Activated T-cell treated with anti-CD3 and anti-CD28 coated beads, Interleukin-2, amount 50 U/mL, for 4 hours (primary cell): ENCODE results near the gene MMP11. TPM values are rescaled to one million over a fixed set of nuclear protein-coding genes. Genes with fewer than 3 reads are reported as not detected.
"Not testable (repeated sequence)": the region's sequence is repeated elsewhere in the genome, so short reads cannot be mapped to it uniquely, and the experiment has no call there.

ENCODE experiments used
- ATAC-seq, 2 donors: fragments of 200-7000 bp; cut with Tn5 transposase; one replicate each; pipeline ENCODE4 v1.10.0; 2021
- DNase-seq: peaks from one replicate; pipeline ENCODE4 v3.0.0-alpha.2; 2020
- H3K27me3 Mint-ChIP-seq: one replicate; pipeline ENCODE4 v1.8.0; 2021; ENCODE audit warnings: low read depth, mixed read lengths
- H3K36me3 Mint-ChIP-seq: one replicate; pipeline ENCODE4 v1.8.0; 2022; ENCODE audit warnings: mixed read lengths; ENCODE audit not compliant: insufficient read depth
- H3K4me1 Mint-ChIP-seq: one replicate; pipeline ENCODE4 v1.8.0; 2021; ENCODE audit warnings: low read depth, mixed read lengths
- H3K4me3 Mint-ChIP-seq: one replicate; pipeline ENCODE4 v1.8.0; 2021; ENCODE audit warnings: mild to moderate bottlenecking, moderate library complexity, mixed read lengths
- H3K9me3 Mint-ChIP-seq: one replicate; pipeline ENCODE4 v1.8.0; 2021; ENCODE audit warnings: mixed read lengths
- total RNA-seq, 3 donors: library from RNA; stranded (reverse); gene quantifications; one replicate each; pipeline ENCODE4 v1.2.1, GENCODE V29; 2021

The MMP11 gene
- 1 to 10 TPM in 1 of 3 donors, under 1 TPM in 2; 0.65 to 2.2 (median 0.69) TPM for total RNA-seq

- DNase-seq (peak; percentile 47), ATAC-seq (peak; percentile 69 to 70)
- Mint-ChIP-seq H3K4me3 (peak within 1 kb of the TSS; percentile 66), H3K4me1 (peaks cover 18% of the 10 kb centered on the region), H3K27me3 (no peaks in the 10 kb centered on the region), H3K9me3 (no peaks in the 10 kb centered on the region), H3K36me3 (no peaks in the 10 kb centered on the region)
Observed at GRCh38 chr22:23772649-23773473, at the start of gene MMP11. Gene MMP11 (plus strand): TSS chr22:23772849. CDS start chr22:23772871, 22 bp downstream.

GRCh38 chr22:23728108-23728507 lies 44.5 kb upstream of the MMP11 start:
- H3K4me3 Mint-ChIP-seq, H3K27me3 Mint-ChIP-seq, H3K36me3 Mint-ChIP-seq, H3K4me1 Mint-ChIP-seq, ATAC-seq, DNase-seq, H3K9me3 Mint-ChIP-seq: not testable (repeated sequence)

GRCh38 chr22:23737696-23738095 lies 35.0 kb upstream of the MMP11 start:
- Mint-ChIP-seq H3K9me3 (no peaks in the 10 kb centered on the region), H3K4me1 (no peaks in the 10 kb centered on the region)

GRCh38 chr22:23742505-23743264 lies 30.0 kb upstream of the MMP11 start:
- Mint-ChIP-seq H3K4me3 (no peak overlapping the region), H3K9me3 (peaks cover 7% of the 10 kb centered on the region), H3K36me3 (peaks cover 26% of the 10 kb centered on the region), H3K4me1 (no peaks in the 10 kb centered on the region), H3K27me3 (no peaks in the 10 kb centered on the region)
- DNase-seq (no peak), ATAC-seq (no peak)

More at GRCh38 chr22:23737696-23738095, 35.0 kb upstream of the MMP11 start:
- no peak for DNase-seq
- Mint-ChIP-seq H3K36me3 (no peaks in the 10 kb centered on the region), H3K27me3 (no peaks in the 10 kb centered on the region), H3K4me3 (no peak overlapping the region)
- ATAC-seq, result no peak

- peaks cover 7% of the 10 kb centered on the region for H3K9me3 Mint-ChIP-seq
- H3K36me3 Mint-ChIP-seq, result peaks cover 26% of the 10 kb centered on the region
- no peak for ATAC-seq
Observed at GRCh38 chr22:23743303-23743705, 29.3 kb upstream of the MMP11 start.

GRCh38 chr22:23744001-23744400 lies 28.6 kb upstream of the MMP11 start:
- H3K9me3 Mint-ChIP-seq, result peaks cover 7% of the 10 kb centered on the region
- ATAC-seq (no peak), DNase-seq (no peak)
- no peak overlapping the region for H3K4me3 Mint-ChIP-seq
- H3K27me3 Mint-ChIP-seq, result no peaks in the 10 kb centered on the region
- H3K36me3 Mint-ChIP-seq, result peaks cover 26% of the 10 kb centered on the region
- no peaks in the 10 kb centered on the region for H3K4me1 Mint-ChIP-seq

More at GRCh38 chr22:23743303-23743705, 29.3 kb upstream of the MMP11 start:
- Mint-ChIP-seq H3K27me3 (no peaks in the 10 kb centered on the region), H3K4me1 (no peaks in the 10 kb centered on the region), H3K4me3 (no peak overlapping the region)
- DNase-seq, result no peak

GRCh38 chr22:23744485-23744884 lies 28.2 kb upstream of the MMP11 start:
- H3K36me3 Mint-ChIP-seq, result peaks cover 26% of the 10 kb centered on the region
- peaks cover 7% of the 10 kb centered on the region for H3K9me3 Mint-ChIP-seq
- no peak overlapping the region for H3K4me3 Mint-ChIP-seq
- DNase-seq (no peak), ATAC-seq (no peak)
- no peaks in the 10 kb centered on the region for H3K4me1 Mint-ChIP-seq
- no peaks in the 10 kb centered on the region for H3K27me3 Mint-ChIP-seq

GRCh38 chr22:23745791-23746190 lies 26.9 kb upstream of the MMP11 start:
- Mint-ChIP-seq H3K9me3 (peaks cover 7% of the 10 kb centered on the region), H3K27me3 (no peaks in the 10 kb centered on the region), H3K4me3 (no peak overlapping the region), H3K4me1 (peaks cover 9% of the 10 kb centered on the region), H3K36me3 (peaks cover 26% of the 10 kb centered on the region)
- DNase-seq, result no peak
- no peak for ATAC-seq

GRCh38 chr22:23749841-23750301 lies 22.8 kb upstream of the MMP11 start:
- no peak for ATAC-seq
- H3K27me3 Mint-ChIP-seq, result no peaks in the 10 kb centered on the region
- H3K36me3 Mint-ChIP-seq, result peaks cover 6% of the 10 kb centered on the region
- no peaks in the 10 kb centered on the region for H3K9me3 Mint-ChIP-seq
- peaks cover 13% of the 10 kb centered on the region for H3K4me1 Mint-ChIP-seq
- DNase-seq, result no peak
- H3K4me3 Mint-ChIP-seq, result peak overlapping the region; percentile 83

- Mint-ChIP-seq H3K36me3 (peaks cover 3% of the 10 kb centered on the region), H3K4me3 (peak overlapping the region; percentile 83), H3K4me1 (peaks cover 13% of the 10 kb centered on the region), H3K27me3 (no peaks in the 10 kb centered on the region), H3K9me3 (no peaks in the 10 kb centered on the region)
- ATAC-seq (no peak), DNase-seq (no peak)
Observed at GRCh38 chr22:23750367-23750713, 22.3 kb upstream of the MMP11 start.

GRCh38 chr22:23750714-23751440 lies 21.8 kb upstream of the MMP11 start, which contains the start of gene ZNF70:
Gene ZNF70 (minus strand): TSS chr22:23751112. CDS start chr22:23745140, 5,972 bp downstream.
- H3K27me3 Mint-ChIP-seq, result no peaks in the 10 kb centered on the region
- no peaks in the 10 kb centered on the region for H3K9me3 Mint-ChIP-seq
- H3K4me1 Mint-ChIP-seq, result peaks cover 13% of the 10 kb centered on the region
- DNase-seq (peak; percentile 83), ATAC-seq (peak; percentile 100)
- peaks cover 2% of the 10 kb centered on the region for H3K36me3 Mint-ChIP-seq
- peak within 1 kb of the TSS; percentile 83 for H3K4me3 Mint-ChIP-seq

GRCh38 chr22:23751441-23751996 lies 21.1 kb upstream of the MMP11 start:
- DNase-seq, result no peak
- Mint-ChIP-seq H3K36me3 (no peaks in the 10 kb centered on the region), H3K4me1 (peaks cover 13% of the 10 kb centered on the region), H3K27me3 (no peaks in the 10 kb centered on the region), H3K4me3 (peak overlapping the region; percentile 74), H3K9me3 (no peaks in the 10 kb centered on the region)
- ATAC-seq, result peak; percentile 13 to 26

GRCh38 chr22:23752090-23752691 lies 20.5 kb upstream of the MMP11 start:
- H3K27me3 Mint-ChIP-seq, result no peaks in the 10 kb centered on the region
- H3K9me3 Mint-ChIP-seq, result no peaks in the 10 kb centered on the region
- H3K4me3 Mint-ChIP-seq, result peak overlapping the region; percentile 74
- peaks cover 13% of the 10 kb centered on the region for H3K4me1 Mint-ChIP-seq
- no peaks in the 10 kb centered on the region for H3K36me3 Mint-ChIP-seq
- ATAC-seq (no peak), DNase-seq (no peak)
